ENCODE data around the gene NLGN1.

GRCh38 chr3:173938616-173939015 lies 541.1 kb downstream of the NLGN1 start:
- TF ChIP-seq POLR2A (IDR thresholded peaks at IDR 0.05) (no peak), CTCF (IDR thresholded peaks at IDR 0.05) (no peak)
